ENCODE data around the gene AP1S3.

Gene AP1S3

DNA sequence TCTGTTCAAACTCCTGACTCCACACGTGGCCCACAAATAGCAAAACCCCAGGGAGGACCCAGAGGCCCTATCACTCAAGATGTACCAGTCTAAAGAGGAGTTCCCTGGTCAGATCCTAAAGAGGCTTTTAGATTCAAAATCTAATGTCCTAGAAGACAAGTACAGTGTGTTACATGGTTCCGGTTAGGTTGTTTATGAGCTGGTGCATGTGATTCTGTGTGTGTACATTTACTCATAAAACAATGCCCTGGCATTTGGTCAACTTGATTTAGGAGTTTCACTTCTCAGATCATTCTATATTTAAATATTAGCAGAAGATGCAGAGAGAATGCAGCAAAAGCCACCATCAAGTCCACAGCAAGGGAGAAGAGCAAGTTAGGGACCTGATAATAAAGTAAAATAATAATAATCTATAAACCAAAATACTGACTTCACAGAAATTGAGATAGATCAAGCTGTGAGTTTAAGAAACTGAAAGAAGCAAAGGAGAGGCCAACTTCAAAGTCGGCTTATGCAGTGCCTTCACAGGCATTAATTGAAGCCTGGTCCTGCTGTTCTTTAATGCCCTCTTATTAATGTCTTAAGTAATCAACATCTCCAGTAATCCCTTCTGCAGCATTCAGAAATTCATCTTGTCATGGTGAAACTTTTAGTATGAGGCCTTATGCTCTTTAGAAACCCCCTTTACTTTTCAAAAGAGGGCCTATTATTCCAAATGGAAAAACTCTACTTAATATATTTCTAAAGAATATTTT lies 4.2 kb upstream of the AP1S3 start:
- Histone ChIP-seq H3K4me3 (no peak overlapping the region), H3K36me3 (ENCODE audit: insufficient read depth, low read length) (no peaks in the 10 kb centered on the region), H3K27ac (no peak overlapping the region), H3K9me3 (ENCODE audit: low read depth, low read length) (no peaks in the 10 kb centered on the region), H3K9ac (ENCODE audit: insufficient read length) (no peak overlapping the region)
- TF ChIP-seq FOXP2 (optimal IDR thresholded peaks at IDR 0.05; ENCODE audit: control extremely low read depth, extremely low read length, insufficient read depth), result no peak
- no peak for DNase-seq (ENCODE audit: low read depth, low spot score)

DNA sequence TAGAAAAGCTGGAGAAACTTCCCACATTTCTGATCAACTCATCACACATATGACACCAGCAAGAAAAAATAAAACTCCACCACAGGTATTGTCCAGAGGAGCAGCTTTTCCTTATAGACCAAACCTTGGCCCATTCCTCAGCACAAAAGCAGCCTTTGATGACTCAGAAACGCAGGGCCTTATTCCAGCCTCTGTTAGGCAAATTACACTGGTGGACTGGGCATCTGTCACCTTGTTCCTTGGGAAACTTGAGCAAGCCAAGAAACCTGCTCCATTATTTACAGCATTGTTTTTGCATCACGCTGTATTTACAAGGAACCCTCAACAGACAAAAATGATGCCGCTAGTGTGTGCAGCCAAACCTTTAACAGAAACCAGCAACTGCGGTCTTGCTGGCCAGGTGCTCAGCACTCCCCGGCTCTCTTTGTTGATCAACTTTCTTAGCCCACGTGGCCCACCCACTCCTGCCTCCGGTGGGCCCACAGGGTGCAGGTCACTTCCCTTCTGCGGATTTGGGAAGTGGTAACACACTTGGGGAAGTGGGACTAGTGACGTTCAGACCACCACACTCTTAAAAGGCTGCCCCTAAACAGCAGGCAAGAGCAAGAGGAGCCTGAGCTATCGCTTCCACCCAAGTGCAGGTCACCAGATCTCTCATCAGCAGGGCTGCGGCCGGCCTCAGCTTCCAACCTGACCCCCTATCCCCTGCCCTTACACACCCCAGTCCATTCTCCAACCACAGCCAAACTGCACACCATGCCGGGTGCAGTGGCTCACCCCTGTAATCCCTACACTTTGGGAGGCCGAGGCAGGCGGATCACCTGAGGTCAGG lies 1.5 kb downstream of the AP1S3 start:
- Histone ChIP-seq H3K27ac (no peak overlapping the region), H3K9ac (ENCODE audit: insufficient read length) (no peak overlapping the region), H3K9me3 (ENCODE audit: low read depth, low read length) (no peaks in the 10 kb centered on the region), H3K4me3 (peak overlapping the region; percentile 85), H3K36me3 (ENCODE audit: insufficient read depth, low read length) (0 out of 2 replicates have a peak, but pooled peaks cover 3% of the 10 kb centered on the region)
- TF ChIP-seq FOXP2 (optimal IDR thresholded peaks at IDR 0.05; ENCODE audit: control extremely low read depth, extremely low read length, insufficient read depth), result no peak
- TF ChIP-seq EZH2 (IDR thresholded peaks at IDR 0.05), result no peak
- no peak for TF ChIP-seq POLR2AphosphoS5 (IDR thresholded peaks at IDR 0.05; ENCODE audit: borderline replicate concordance, low read depth, low read length)
- DNase-seq (ENCODE audit: low read depth, low spot score), result no peak

DNA sequence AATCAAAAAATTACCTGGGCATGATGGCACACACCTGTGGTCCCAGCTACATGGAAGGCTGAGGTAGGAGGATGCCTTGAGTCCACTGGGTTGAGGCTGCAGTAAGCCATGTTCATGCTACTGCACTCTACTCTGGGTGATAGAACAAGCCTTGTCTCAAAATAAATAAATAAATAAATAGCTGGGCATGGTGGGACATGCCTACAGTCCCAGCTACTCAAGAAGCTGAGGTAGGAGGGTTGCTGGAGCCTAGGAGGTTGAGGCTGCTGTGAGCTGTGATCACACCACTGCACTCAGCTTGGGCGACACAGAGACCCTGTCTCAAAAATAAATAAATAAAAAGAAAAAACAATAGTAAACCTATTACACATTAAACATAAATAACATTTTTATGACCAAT lies 3.0 kb downstream of the AP1S3 start:
- no peak overlapping the region for H3K4me3 ChIP-seq
- H3K9ac ChIP-seq (ENCODE audit: insufficient read length), result no peak overlapping the region
- 0 out of 2 replicates have a peak, but pooled peaks cover 3% of the 10 kb centered on the region for H3K36me3 ChIP-seq (ENCODE audit: insufficient read depth, low read length)
- H3K27ac ChIP-seq, result no peak overlapping the region
- H3K9me3 ChIP-seq (ENCODE audit: low read depth, low read length), result no peaks in the 10 kb centered on the region
- no peak for TF ChIP-seq POLR2AphosphoS5 (IDR thresholded peaks at IDR 0.05; ENCODE audit: borderline replicate concordance, low read depth, low read length)
- TF ChIP-seq EZH2 (IDR thresholded peaks at IDR 0.05), result no peak
- no peak for TF ChIP-seq FOXP2 (optimal IDR thresholded peaks at IDR 0.05; ENCODE audit: control extremely low read depth, extremely low read length, insufficient read depth)
- no peak for DNase-seq (ENCODE audit: low read depth, low spot score)

DNA sequence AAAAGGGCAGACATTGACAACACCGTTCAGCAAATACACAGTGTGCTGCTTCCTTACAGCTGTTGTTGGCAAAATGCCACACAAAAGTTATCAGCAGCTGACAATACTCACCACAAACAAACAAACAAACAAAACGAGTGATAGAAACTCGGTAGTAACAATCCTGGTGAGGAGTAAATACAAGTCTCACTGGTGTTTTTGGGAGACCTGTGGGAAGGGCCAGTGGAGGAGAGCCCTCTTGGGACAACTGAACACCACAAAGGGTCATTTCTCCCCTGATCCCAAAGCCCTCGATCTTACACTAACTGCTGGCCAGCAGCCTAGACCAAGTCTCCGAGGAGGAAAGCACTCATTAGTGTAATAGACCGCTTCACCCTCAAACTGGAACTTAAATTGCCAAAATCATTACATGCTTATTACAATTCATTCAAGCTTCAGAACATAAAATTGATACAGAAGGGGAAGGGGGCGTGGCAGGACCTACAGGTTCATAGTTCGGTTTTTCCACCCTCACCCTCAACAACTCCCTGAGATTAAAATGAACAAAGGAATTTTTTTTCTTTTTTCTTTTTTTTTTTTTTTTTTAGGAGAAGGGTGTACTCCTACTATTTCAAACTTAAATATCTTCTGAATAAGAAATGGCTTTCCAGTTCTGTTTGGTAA lies 5.0 kb downstream of the AP1S3 start:
- Histone ChIP-seq H3K27ac (no peak overlapping the region), H3K9ac (ENCODE audit: insufficient read length) (no peak overlapping the region), H3K9me3 (ENCODE audit: low read depth, low read length) (no peaks in the 10 kb centered on the region), H3K36me3 (ENCODE audit: insufficient read depth, low read length) (0 out of 2 replicates have a peak, but pooled peaks cover 3% of the 10 kb centered on the region), H3K4me3 (no peak overlapping the region)
- DNase-seq (ENCODE audit: low read depth, low spot score), result no peak
- no peak for TF ChIP-seq POLR2AphosphoS5 (IDR thresholded peaks at IDR 0.05; ENCODE audit: borderline replicate concordance, low read depth, low read length)
- TF ChIP-seq FOXP2 (optimal IDR thresholded peaks at IDR 0.05; ENCODE audit: control extremely low read depth, extremely low read length, insufficient read depth), result no peak
- TF ChIP-seq EZH2 (IDR thresholded peaks at IDR 0.05), result no peak

DNA sequence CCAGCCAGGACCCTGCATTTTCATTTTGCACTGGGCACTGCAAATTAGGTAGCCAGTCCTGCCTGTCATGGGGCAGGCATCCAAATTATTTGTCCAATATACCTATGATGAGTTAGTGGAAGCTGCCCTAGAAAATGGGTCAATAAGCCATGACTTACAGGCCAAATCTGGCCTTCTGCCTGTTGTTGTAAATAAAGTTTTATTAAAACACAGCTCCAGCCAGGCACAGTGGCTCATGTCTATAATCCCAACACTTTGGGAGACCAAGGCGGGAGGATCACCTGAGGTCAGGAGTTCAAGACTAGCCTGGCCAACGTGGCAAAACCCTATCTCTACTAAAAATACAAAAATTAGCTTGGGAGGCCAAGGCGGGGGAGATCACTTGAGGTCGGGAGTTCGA lies 8.3 kb downstream of the AP1S3 start:
- Histone ChIP-seq H3K4me3 (no peak overlapping the region), H3K27ac (no peak overlapping the region), H3K9me3 (ENCODE audit: low read depth, low read length) (no peaks in the 10 kb centered on the region), H3K36me3 (ENCODE audit: insufficient read depth, low read length) (no peaks in the 10 kb centered on the region), H3K9ac (ENCODE audit: insufficient read length) (no peak overlapping the region)
- no peak for DNase-seq (ENCODE audit: low read depth, low spot score)
- TF ChIP-seq FOXP2 (optimal IDR thresholded peaks at IDR 0.05; ENCODE audit: control extremely low read depth, extremely low read length, insufficient read depth) (no peak), EZH2 (IDR thresholded peaks at IDR 0.05) (no peak), POLR2AphosphoS5 (IDR thresholded peaks at IDR 0.05; ENCODE audit: borderline replicate concordance, low read depth, low read length) (no peak)

DNA sequence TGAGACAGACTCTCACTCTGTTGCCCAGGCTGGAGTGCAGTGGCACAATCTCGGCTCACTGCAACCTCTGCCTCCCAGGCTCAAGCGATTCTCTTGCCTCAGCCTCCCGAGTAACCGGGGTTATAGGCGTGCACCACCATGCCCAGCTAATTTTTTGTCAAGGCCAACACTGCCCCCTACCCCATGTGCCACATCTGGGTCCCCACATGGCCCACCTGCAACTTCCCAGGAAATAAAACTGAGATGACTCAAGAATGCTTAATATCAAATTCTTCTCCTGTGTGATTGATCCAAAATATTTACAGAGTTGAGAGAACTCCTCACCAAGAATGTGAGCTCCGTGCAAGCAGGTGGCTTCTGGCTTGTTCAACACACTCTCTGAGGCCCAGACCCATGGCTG lies 9.1 kb downstream of the AP1S3 start:
- H3K4me3 ChIP-seq, result no peak overlapping the region
- TF ChIP-seq POLR2AphosphoS5 (IDR thresholded peaks at IDR 0.05; ENCODE audit: borderline replicate concordance, low read depth, low read length) (no peak), FOXP2 (optimal IDR thresholded peaks at IDR 0.05; ENCODE audit: control extremely low read depth, extremely low read length, insufficient read depth) (no peak), EZH2 (IDR thresholded peaks at IDR 0.05) (no peak)
- no peak overlapping the region for H3K27ac ChIP-seq
- no peak overlapping the region for H3K9ac ChIP-seq (ENCODE audit: insufficient read length)
- no peak for DNase-seq (ENCODE audit: low read depth, low spot score)
- H3K9me3 ChIP-seq (ENCODE audit: low read depth, low read length), result no peaks in the 10 kb centered on the region
- no peaks in the 10 kb centered on the region for H3K36me3 ChIP-seq (ENCODE audit: insufficient read depth, low read length)

DNA sequence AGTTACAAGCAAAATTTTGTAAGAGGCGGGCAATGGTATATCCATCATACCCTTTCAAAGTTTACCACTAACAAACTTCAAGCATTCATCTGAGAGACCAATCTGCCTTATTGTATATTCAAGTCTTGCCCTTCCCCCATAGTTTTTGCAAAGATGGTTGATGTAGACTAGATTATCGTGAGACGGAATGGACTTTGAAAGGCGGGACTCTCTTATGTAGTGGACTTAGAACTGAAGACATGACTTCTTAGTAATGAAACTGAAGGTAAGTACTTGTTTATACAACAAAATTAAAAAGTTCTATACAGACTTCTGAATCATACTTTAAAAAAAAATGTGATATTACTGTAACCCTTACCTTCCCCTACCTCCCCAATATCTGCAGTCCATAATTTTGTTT lies 10.4 kb downstream of the AP1S3 start:
- no peak for DNase-seq (ENCODE audit: low read depth, low spot score)
- H3K9ac ChIP-seq (ENCODE audit: insufficient read length), result no peak overlapping the region
- TF ChIP-seq POLR2AphosphoS5 (IDR thresholded peaks at IDR 0.05; ENCODE audit: borderline replicate concordance, low read depth, low read length) (no peak), EZH2 (IDR thresholded peaks at IDR 0.05) (no peak), FOXP2 (optimal IDR thresholded peaks at IDR 0.05; ENCODE audit: control extremely low read depth, extremely low read length, insufficient read depth) (no peak)
- no peak overlapping the region for H3K4me3 ChIP-seq
- no peaks in the 10 kb centered on the region for H3K9me3 ChIP-seq (ENCODE audit: low read depth, low read length)
- H3K36me3 ChIP-seq (ENCODE audit: insufficient read depth, low read length), result no peaks in the 10 kb centered on the region
- H3K27ac ChIP-seq, result no peak overlapping the region

DNA sequence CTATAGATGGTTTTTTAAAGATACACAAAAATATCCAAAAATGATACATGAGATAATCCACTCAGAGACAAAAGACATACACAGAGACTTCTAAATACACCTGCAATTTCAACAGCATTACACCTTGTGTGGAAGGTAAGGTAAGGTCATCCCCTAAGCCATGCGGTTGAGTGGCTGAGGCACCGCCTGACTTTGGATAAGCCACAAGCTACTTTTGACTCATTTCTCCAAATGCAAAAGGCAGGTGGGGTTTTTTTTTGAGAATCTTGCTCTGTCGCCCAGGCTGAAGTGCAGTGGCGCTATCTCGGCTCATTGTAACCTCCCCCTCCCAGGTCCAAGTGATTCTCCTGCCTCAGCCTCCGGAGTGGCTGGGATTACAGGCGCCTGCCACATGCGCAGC lies 13.1 kb downstream of the AP1S3 start:
- H3K27ac ChIP-seq, result no peak overlapping the region
- H3K9me3 ChIP-seq (ENCODE audit: low read depth, low read length), result no peaks in the 10 kb centered on the region
- TF ChIP-seq POLR2AphosphoS5 (IDR thresholded peaks at IDR 0.05; ENCODE audit: borderline replicate concordance, low read depth, low read length) (no peak), EZH2 (IDR thresholded peaks at IDR 0.05) (no peak), FOXP2 (optimal IDR thresholded peaks at IDR 0.05; ENCODE audit: control extremely low read depth, extremely low read length, insufficient read depth) (no peak)
- no peaks in the 10 kb centered on the region for H3K36me3 ChIP-seq (ENCODE audit: insufficient read depth, low read length)
- no peak for DNase-seq (ENCODE audit: low read depth, low spot score)
- no peak overlapping the region for H3K9ac ChIP-seq (ENCODE audit: insufficient read length)
- H3K4me3 ChIP-seq, result no peak overlapping the region
